Measurements from ENCODE around the gene GCSH.

The GCSH gene

DNA sequence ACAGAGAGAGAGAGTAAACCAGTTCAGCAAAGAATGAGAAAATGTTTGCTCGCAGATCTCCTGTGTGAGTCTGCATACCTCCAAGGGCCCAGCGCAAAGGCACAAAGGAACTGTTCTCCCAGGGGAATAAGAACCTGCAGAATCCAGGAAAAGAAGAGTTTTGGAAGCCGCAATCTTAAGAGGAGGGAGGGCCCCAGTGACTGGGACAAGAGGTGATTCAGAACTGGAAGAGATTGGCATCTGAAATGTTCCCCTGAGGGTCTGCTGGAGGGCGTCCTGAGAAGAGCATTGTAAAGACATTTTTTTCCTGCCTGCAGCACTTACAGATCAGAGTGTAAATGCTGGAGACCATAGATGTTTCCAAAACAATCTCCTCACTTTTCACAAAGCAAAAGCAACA is 54.5 kb downstream of the GCSH start:
- no peak for DNase-seq

DNA sequence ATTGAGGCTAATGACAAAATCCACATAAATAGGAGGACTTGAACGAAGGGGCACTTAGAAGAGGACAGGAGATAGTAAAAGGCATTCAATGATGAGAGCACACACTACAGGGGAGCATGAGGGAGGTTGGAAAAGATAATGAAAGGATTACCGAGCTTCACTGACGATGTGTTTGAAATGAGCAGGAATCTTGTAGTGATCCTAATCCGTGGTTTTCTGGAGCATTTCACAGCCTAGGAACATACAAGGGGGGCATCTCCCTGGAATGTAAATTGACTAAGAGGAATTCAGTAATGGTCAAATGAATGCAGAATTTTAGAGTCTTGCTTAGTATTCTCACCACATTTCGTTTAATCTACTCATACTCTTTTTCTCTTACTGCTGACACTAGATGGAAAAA is 55.4 kb downstream of the GCSH start:
- no peak for DNase-seq

- no peak for DNase-seq
Measured at GRCh38 chr16:81040131-81040530, 56.1 kb downstream of the GCSH start.

- DNase-seq = no peak
Measured at GRCh38 chr16:81036751-81037350, 59.3 kb downstream of the GCSH start.

- peak; percentile 17 for DNase-seq
Measured at GRCh38 chr16:81035975-81036750, 60.0 kb downstream of the GCSH start.

DNA sequence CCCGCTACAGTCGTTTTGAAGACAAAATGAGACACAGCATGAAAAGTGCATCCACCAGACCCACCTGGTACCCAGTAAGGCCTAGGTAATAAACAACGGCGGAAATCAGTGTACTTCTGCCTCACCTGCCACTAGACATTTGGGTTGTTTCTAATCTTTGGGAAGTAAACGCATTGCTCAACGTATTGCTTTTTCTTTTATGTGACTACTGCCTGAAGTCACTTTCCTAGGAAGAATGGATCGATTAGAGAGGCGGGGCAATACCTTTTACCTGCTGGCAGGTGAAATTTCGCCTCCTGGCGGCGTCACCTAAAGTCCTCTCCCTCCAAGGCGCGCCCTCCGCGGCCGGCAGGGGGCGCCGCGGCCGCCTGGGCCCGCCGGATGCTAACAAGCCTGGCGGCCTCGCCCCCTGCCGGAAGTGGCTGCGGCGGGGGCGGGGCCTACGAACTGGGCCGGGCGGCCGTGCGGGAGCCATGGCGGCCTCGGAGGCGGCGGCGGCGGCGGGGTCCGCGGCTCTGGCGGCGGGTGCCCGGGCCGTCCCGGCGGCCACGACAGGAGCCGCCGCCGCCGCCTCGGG is 60.7 kb downstream of the GCSH start, which contains the start of gene ATMIN:
Gene ATMIN (plus strand): TSS at position 445 of the 577 bp plus-strand sequence. CDS start 29 bp downstream, at position 474.
- peak; percentile 91 for DNase-seq
